Hepatocyte (in vitro differentiated cells): Measurements from ENCODE around the gene LUC7L2.

ENCODE experiments used
- CTCF ChIP-seq: fragments of 200-600 bp; sonication (generic); IDR thresholded peaks from 2 replicates; pipeline ENCODE4 v1.5.1; 2016; ENCODE audit warnings: antibody characterized with exemption, mild to moderate bottlenecking; ENCODE audit not compliant: poor library complexity
- EZH2 ChIP-seq: fragments of 200-600 bp; sonication (generic); IDR thresholded peaks from 2 replicates; pipeline ENCODE4 v1.6.1; 2016; ENCODE audit warnings: antibody characterized with exemption, mild to moderate bottlenecking, borderline replicate concordance
- EZH2phosphoT487 ChIP-seq: fragments of 200-600 bp; sonication (generic); IDR thresholded peaks from one replicate; pipeline ENCODE4 v1.6.1; 2018; ENCODE audit warnings: antibody characterized with exemption, mild to moderate bottlenecking, low read depth, moderate library complexity; ENCODE audit not compliant: unreplicated experiment, severe bottlenecking

- no peak for TF ChIP-seq CTCF
- no peak for TF ChIP-seq EZH2
- no peak for TF ChIP-seq EZH2phosphoT487
Observed at GRCh38 chr7:139362981-139363380, 3.3 kb downstream of the LUC7L2 start.
